ENCODE measurements around the gene QRFPR. TPM values are rescaled to one million over a fixed set of nuclear protein-coding genes. Genes with fewer than 3 reads are reported as not detected.

QRFPR gene
- polyA plus RNA-seq, 1 donor (not counting 4 experiments of a cell fraction or from before 2014, with no cell fraction given): 0.38 TPM

DNA sequence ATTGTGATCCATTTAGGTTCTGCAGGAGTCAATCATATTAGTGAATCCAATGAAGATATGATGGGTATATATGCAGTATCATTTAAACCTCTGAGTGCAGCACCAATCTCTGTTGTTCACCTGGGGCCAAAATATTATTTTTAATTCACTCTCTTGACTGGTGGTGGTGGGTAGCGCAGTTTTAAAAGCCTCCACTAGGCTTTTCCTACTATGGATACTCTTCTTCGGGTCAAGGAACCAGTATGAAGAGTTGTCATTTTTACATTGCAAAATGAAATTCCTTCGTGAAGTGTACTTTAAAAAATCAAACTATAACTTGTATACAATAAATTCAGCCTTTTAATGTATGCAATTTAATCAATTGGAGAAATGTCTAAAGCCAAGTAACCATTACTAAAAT, 56.5 kb downstream of the QRFPR start:
- H3K36me3 ChIP-seq (ENCODE audit: control insufficient read depth in 2 of 2, extremely low read depth in 1 of 2, insufficient read depth in 2 of 2, low read length in 2 of 2): no peaks in the 10 kb centered on the region
- H3K9me3 ChIP-seq (ENCODE audit: control insufficient read depth, low read depth, low read length): no peaks in the 10 kb centered on the region
- TF ChIP-seq, protein P1, sequence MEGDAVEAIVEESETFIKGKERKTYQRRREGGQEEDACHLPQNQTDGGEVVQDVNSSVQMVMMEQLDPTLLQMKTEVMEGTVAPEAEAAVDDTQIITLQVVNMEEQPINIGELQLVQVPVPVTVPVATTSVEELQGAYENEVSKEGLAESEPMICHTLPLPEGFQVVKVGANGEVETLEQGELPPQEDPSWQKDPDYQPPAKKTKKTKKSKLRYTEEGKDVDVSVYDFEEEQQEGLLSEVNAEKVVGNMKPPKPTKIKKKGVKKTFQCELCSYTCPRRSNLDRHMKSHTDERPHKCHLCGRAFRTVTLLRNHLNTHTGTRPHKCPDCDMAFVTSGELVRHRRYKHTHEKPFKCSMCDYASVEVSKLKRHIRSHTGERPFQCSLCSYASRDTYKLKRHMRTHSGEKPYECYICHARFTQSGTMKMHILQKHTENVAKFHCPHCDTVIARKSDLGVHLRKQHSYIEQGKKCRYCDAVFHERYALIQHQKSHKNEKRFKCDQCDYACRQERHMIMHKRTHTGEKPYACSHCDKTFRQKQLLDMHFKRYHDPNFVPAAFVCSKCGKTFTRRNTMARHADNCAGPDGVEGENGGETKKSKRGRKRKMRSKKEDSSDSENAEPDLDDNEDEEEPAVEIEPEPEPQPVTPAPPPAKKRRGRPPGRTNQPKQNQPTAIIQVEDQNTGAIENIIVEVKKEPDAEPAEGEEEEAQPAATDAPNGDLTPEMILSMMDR (optimal IDR thresholded peaks at IDR 0.05 in 1 of 3, IDR thresholded peaks at IDR 0.05 in 1 of 3, conservative IDR thresholded peaks at IDR 0.05 in 1 of 3; ENCODE audit: extremely low read depth in 1 of 3, insufficient read depth in 2 of 3, low read length in 3 of 3): no peak
- no peak for TF ChIP-seq EZH2 (IDR thresholded peaks at IDR 0.05; ENCODE audit: low read length)
- FAIRE-seq (no peak), DNase-seq (ENCODE audit: low read depth, low spot score) (no peak)
- H3K4me2 ChIP-seq (ENCODE audit: control insufficient read depth, extremely low read depth, insufficient read depth, low read depth, low read length): no peak overlapping the region
- H3K9me1 ChIP-seq (ENCODE audit: control insufficient read depth, extremely low read depth, insufficient read depth, low read length): no peaks in the 10 kb centered on the region
- H3K4me1 ChIP-seq (ENCODE audit: control insufficient read depth, extremely low read depth, insufficient read depth, low read length): no peaks in the 10 kb centered on the region
- no peaks in the 10 kb centered on the region for H3K27me3 ChIP-seq (ENCODE audit: control insufficient read depth, extremely low read depth, insufficient read depth, low read length)
- no peak overlapping the region for H2AFZ ChIP-seq (ENCODE audit: control insufficient read depth, low read length)
- H3K4me3 ChIP-seq (ENCODE audit: control insufficient read depth in 2 of 3, extremely low read depth in 1 of 3, insufficient read depth in 2 of 3, low read depth in 1 of 3, low read length in 3 of 3): no peak overlapping the region
- dilution Hi-C loops (cut with MboI; ENCODE audit: extremely low pct_ligation_motif_present, low sequenced_read_pairs): no loop called here
- H3K27ac ChIP-seq (ENCODE audit: control insufficient read depth, insufficient read depth, low read length): no peak overlapping the region
- no peaks in the 10 kb centered on the region for H3K79me2 ChIP-seq (ENCODE audit: control insufficient read depth, insufficient read depth, low read length)
- no peaks in the 10 kb centered on the region for H4K20me1 ChIP-seq (ENCODE audit: control insufficient read depth, extremely low read depth, insufficient read depth, low read length)
- no peak overlapping the region for H3K9ac ChIP-seq (ENCODE audit: control insufficient read depth, extremely low read depth, insufficient read depth, low read length)

- H3K4me3 ChIP-seq (ENCODE audit: control insufficient read depth in 2 of 3, extremely low read depth in 1 of 3, insufficient read depth in 2 of 3, low read depth in 1 of 3, low read length in 3 of 3): no peak overlapping the region
- H4K20me1 ChIP-seq (ENCODE audit: control insufficient read depth, extremely low read depth, insufficient read depth, low read length): no peaks in the 10 kb centered on the region
- DNase-seq (ENCODE audit: low read depth, low spot score) (no peak), FAIRE-seq (no peak)
- no peak overlapping the region for H3K4me2 ChIP-seq (ENCODE audit: control insufficient read depth, extremely low read depth, insufficient read depth, low read depth, low read length)
- no peak overlapping the region for H3K27ac ChIP-seq (ENCODE audit: control insufficient read depth, insufficient read depth, low read length)
- H3K36me3 ChIP-seq (ENCODE audit: control insufficient read depth in 2 of 2, extremely low read depth in 1 of 2, insufficient read depth in 2 of 2, low read length in 2 of 2): no peaks in the 10 kb centered on the region
- no peak for TF ChIP-seq EZH2 (IDR thresholded peaks at IDR 0.05; ENCODE audit: low read length)
- TF ChIP-seq, protein P1 (optimal IDR thresholded peaks at IDR 0.05 in 1 of 3, IDR thresholded peaks at IDR 0.05 in 1 of 3, conservative IDR thresholded peaks at IDR 0.05 in 1 of 3; ENCODE audit: extremely low read depth in 1 of 3, insufficient read depth in 2 of 3, low read length in 3 of 3): no peak
- no peaks in the 10 kb centered on the region for H3K79me2 ChIP-seq (ENCODE audit: control insufficient read depth, insufficient read depth, low read length)
- H3K9me3 ChIP-seq (ENCODE audit: control insufficient read depth, low read depth, low read length): no peaks in the 10 kb centered on the region
- H3K4me1 ChIP-seq (ENCODE audit: control insufficient read depth, extremely low read depth, insufficient read depth, low read length): no peaks in the 10 kb centered on the region
- H3K9me1 ChIP-seq (ENCODE audit: control insufficient read depth, extremely low read depth, insufficient read depth, low read length): no peaks in the 10 kb centered on the region
- dilution Hi-C loops (cut with MboI; ENCODE audit: extremely low pct_ligation_motif_present, low sequenced_read_pairs): no loop called here
- H2AFZ ChIP-seq (ENCODE audit: control insufficient read depth, low read length): no peak overlapping the region
- H3K27me3 ChIP-seq (ENCODE audit: control insufficient read depth, extremely low read depth, insufficient read depth, low read length): no peaks in the 10 kb centered on the region
- H3K9ac ChIP-seq (ENCODE audit: control insufficient read depth, extremely low read depth, insufficient read depth, low read length): no peak overlapping the region
Measured at GRCh38 chr4:121321466-121321865, 59.4 kb downstream of the QRFPR start.
